ENCODE results near the gene SERHL2.
"Not testable (repeated sequence)": the region's sequence is repeated elsewhere in the genome, so short reads cannot be mapped to it uniquely, and the experiment has no call there.

SERHL2 gene

DNA sequence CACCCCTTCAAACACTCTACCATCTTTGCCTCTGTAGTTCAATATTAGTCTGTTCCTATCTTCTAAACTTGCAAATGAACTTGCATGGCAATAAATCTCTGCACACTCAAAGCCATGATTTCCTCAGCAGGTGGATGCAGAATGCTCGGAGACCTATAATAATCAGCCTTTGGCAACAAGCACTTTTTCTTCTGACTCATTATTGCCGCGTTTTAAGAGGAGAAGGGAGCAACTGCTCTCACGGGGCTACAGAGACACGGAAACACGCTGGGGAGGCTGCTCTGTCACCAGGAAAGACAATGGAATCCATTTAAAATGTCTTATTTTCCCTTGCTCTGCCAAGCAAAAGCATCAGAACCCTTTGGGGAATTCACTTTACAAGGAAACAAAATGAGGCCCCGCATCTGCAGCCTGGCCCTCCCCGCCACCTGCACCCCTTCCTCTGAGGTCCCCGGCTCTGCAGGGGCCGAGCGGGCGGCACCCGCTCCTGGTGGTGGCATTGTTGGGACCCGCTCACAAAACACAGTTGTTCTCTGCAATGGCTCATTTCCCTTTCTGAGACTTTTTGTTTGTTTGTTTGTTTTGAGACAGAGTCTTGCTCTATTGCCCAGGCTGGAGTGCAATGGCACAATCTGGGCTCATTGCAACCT is 18.5 kb upstream of the SERHL2 start:
- in situ Hi-C loops (cut with MboI; ENCODE audit: low sequenced_read_pairs), result not testable (repeated sequence)

DNA sequence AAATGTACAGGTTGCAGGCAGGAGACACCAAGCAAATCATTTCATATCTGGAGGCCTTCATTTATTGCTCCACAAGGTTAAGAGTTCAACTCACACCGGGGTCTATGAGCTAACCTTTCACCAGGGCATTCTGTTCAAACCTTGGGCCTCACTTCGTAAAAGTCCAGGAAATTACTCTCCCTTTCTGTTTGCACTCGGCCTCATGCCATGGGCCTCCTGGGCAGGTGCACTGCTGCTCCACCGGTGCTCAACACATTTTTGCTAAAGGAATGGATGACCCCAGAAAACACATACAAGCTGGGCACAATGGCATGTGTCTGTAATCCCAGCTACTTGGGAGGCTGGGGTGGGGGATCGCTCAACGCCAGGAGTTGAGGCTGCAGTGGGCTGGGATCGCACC is 17.6 kb upstream of the SERHL2 start:
- in situ Hi-C loops (cut with MboI; ENCODE audit: low sequenced_read_pairs), result no loop called here

DNA sequence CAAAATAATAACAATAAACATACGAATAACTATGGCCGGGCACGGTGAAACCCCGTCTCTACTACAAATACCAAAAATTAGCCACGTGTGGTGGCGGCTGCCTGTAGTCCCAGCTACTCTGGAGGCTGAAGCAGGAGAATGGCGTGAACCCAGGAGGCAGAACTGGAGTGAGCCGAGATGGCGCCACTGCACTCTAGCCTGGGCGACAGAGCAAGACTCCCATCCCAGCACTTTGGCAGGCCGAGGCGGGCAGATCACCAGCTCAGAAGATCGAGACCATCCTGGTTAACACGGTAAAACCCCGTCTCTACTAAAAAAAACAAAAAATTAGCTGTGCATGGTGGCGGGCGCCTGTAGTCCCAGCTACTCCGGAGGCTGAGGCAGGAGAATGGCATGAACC is 17.1 kb upstream of the SERHL2 start:
- in situ Hi-C loops (cut with MboI; ENCODE audit: low sequenced_read_pairs), result not testable (repeated sequence)

DNA sequence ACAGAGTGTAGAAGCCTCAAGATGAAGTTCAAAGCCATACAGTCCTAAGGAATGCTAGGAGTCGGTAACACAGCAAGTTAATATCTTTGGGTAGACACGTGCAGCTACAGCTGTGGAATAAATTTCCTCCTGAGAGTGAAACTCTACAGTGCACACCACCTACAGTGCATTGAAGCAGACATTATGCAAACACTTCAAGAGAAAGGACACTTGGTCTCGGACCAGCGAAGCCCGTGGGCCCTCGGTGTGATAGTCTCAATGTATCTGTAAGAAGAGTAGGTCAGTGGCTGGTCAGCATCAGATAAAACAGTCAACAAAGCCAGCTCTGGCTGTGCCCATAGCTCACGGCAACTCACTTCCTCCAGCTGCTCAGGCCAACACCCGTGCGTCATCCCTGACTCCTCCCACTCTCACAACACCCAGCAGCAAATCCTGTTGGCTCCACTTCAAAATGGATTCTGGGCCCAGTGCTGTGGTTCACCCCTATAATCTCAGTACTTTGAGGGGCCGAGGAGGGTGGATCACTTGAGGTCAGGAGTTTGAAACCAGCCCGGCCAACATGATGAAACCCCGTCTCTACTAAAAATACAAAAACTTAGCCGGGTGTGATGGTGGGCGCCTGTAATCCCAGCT is 16.4 kb upstream of the SERHL2 start:
- in situ Hi-C loops (cut with MboI; ENCODE audit: low sequenced_read_pairs), result not testable (repeated sequence)

DNA sequence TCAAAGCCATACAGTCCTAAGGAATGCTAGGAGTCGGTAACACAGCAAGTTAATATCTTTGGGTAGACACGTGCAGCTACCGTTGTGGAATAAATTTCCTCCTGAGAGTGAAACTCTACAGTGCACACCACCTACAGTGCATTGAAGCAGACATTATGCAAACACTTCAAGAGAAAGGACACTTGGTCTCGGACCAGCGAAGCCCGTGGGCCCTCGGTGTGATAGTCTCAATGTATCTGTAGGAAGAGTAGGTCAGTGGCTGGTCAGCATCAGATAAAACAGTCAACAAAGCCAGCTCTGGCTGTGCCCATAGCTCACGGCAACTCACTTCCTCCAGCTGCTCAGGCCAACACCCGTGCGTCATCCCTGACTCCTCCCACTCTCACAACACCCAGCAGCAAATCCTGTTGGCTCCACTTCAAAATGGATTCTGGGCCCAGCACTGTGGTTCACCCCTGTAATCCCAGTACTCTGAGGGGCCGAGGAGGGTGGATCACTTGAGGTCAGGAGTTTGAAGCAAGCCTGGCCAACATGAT is 14.5 kb upstream of the SERHL2 start:
- in situ Hi-C loops (cut with MboI; ENCODE audit: low sequenced_read_pairs), result not testable (repeated sequence)

DNA sequence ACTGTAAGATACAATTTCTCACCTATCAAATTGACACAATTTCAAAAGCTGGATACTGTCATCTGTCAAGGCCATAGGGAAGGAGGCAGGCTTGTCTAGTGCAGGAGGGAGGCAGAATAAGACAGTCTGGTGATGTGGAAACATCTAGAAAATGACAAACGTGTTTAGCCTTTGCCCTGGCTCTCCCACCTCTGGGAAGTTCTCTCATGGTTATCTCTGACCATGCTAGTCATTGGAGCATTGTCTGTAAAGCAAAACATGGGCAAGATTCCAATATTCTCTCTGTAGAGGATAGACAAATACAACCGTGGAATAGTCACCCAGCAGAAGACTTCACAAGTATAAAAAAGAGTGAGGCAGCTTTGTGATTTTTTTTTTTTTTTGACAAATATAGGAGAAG is 9.1 kb upstream of the SERHL2 start:
- in situ Hi-C loops (cut with MboI; ENCODE audit: low sequenced_read_pairs), result no loop called here

DNA sequence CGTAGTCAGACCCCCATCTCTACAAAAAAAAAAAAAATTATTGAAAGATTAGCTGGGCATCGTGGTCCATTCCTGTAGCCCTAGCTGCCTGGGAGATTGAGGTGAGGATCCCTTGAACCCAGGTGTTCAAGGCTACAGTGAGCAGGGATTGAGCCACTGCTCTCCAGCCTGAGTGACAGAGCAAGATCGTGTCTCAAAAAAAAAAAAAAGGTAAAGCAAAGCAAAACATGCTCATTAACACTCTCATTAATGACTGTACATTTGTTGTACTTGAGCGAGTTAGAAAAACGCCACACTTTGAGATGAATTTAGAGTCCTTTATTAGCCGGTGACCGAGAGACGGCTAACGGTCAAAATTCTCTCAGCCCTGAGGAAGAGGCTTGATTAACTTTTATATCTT is 6.2 kb upstream of the SERHL2 start:
- in situ Hi-C loops (cut with MboI; ENCODE audit: low sequenced_read_pairs), result no loop called here

DNA sequence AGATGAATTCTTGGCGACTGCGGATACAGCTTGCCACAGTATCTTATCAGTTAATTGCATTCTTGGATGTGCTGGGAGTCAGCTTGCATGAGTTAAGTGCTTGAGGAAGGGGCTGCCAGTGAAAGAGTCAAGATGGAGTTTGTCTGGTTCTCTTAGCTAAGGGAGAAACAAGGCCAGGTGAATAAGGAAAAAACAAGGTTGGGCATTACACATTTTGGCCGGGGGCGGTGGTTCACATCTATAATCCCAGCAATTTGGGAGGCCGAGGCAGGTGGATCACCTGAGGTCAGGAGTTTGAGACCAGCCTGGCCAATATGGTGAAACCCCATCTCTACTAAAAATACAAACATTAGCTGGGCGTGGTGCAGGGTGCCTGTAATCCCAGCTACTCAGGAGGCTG is 5.6 kb upstream of the SERHL2 start:
- in situ Hi-C loops (cut with MboI; ENCODE audit: low sequenced_read_pairs), result not testable (repeated sequence)

DNA sequence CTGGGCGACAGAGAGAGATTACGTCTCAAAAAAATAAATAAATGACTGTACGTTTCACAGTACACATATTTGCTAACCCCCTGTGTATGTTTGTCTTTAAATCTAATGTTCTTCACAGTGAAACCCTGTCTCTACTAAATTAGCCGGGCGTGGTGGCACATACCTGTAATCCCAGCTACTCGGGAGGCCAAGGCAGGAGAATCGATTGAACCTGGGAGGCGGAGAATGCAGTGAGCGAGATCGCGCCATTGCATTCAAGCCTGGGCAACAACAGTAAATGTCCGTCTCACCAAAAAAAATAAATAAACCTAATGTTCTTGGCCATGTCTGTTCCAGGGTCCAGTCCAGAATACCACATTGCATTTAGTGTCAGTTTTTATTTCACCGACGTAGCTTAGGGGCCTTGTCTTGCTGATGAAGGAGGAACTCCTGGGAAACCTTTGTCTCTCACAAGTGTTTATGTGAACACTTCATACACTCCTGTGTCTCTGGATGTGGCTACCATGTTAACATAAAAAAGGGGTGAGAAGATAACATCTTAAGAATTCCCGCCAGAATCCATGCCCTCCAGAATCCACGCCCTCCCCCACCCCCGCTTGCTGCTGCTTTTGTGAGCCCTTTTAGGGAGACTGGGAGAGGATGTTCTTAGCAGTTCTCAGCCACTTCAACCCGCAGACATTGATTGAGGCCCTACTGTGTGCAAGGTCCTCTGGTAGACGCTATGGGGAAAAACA is 5.0 kb upstream of the SERHL2 start:
- in situ Hi-C loops (cut with MboI; ENCODE audit: low sequenced_read_pairs), result no loop called here

DNA sequence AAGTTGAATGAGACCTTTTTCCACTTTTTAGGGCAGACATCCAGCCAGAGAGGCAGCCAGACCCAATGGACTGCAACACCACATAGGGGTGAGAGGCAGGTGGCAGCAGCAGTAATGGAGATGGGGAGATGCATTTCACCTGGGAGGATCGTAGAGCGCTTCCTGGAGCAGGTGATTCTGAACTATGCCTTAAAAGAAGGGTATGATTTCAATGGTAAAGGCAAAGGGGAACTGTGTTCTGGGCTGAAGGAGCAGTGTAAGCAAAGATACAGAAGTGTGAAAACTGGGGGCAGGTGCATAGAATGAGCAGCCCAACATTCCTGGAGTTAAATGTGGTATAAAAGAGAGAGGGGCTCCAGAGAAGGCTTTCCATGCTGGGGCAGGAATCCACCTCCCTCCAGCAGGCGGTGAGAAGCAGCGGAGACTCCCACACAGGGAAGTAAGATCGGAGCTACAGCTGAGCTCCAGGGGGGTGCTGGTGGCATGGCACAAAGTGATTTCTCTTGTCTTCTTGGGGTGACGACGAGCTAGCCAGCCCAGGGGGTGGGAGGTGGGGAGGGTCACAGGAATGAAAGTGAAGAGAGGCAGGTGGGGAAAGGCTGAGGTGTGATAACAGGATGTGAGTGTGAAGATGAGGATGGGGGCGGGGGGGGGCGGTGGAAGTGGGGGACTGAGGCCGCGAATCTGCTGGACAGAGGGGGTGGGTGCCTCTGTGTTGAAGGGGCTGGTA is 4.3 kb upstream of the SERHL2 start:
- in situ Hi-C loops (cut with MboI; ENCODE audit: low sequenced_read_pairs), result no loop called here

DNA sequence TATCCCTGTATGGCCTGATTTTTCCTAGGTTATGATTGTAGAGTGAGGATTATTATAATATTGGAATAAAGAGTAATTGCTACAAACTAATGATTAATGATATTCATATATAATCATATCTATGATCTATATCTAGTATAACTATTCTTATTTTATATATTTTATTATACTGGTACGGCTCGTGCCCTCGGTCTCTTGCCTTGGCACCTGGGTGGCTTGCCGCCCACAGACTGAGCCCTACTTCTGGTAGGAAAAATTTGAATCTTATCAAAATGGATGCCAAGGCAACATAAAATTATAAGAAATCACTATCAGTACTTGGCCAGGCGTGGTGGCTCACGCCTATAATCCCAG is 1.5 kb upstream of the SERHL2 start:
- in situ Hi-C loops (cut with MboI; ENCODE audit: low sequenced_read_pairs), result not testable (repeated sequence)

DNA sequence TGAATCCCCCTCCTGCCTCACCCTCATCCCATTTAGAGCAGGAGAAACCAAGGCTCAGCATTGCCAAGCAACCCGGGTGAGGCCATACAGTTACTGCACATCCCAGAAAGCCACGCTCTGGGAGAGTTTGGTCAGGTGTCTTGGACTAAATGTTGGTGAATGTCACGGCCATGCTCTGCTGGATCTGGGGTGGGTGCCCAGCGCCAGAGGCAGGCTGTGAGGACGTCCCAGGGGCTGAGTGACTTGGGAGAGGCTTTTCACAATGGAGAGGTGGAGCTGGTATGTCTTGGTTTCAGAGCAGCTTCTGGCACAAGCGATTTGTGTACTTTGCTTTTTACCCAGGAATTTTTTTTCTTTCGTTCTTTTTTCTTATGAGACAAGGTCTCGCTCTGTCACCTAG is 6.6 kb downstream of the SERHL2 start:
- in situ Hi-C loops (cut with MboI; ENCODE audit: low sequenced_read_pairs), result no loop called here

DNA sequence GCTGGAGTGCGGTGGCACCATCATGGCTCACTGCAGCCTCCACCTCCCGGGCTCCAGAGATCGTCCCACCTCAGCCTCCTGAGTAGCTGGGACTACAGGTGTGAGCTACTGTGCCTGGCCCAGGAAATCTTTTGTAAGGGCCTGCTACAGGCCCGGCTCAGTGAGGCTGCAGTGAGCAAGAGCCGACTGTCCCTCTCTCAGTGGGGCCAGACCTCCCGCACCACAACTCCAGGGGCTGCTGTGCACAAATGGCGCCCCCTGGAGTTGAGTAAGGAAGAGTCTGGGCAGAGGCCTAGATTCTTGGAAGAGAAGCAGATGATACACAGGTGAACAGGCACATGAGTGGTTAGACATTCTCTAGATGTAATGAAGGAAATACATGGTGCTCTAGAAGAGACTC is 7.0 kb downstream of the SERHL2 start:
- in situ Hi-C loops (cut with MboI; ENCODE audit: low sequenced_read_pairs), result no loop called here

DNA sequence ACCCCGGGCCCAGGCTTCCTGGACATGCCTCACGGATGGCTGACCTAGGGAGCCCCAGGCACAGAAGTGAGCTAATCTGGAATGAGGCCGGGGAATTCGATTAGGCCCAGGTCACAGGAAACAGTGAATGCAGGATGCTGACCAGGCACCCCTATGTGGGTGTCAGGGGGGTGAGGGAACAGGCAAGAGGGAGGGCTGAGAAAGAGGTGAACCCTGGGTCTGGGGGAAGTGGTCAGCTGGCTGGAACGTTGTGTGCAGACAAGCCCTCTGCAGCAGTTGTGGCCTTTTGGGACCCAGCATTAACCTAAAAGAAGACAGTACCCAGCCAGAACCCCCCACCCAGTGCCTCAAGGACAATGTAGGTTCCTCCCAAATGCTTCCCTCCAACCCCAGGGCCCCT is 8.1 kb downstream of the SERHL2 start:
- in situ Hi-C loops (cut with MboI; ENCODE audit: low sequenced_read_pairs), result no loop called here

DNA sequence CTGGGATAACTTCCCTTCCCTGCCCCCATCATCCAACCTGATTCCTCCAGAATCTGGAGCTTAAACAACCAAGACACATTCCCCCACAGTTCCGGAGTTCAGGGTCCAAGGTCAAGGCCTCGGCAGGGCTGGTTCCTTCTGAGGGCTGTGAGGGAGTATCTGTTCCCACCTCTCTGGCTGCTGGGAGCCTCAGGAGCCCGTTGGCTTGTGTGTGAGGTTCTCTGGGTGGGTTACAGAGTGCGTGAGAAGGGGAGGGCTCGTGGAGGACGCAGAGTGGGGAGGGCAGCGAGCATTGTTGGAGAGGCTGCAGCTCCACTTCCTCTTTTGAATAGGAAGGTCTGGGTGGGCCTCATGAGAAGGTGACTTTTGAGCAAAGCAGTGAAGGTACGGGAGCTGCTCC is 8.5 kb downstream of the SERHL2 start:
- in situ Hi-C loops (cut with MboI; ENCODE audit: low sequenced_read_pairs), result no loop called here

DNA sequence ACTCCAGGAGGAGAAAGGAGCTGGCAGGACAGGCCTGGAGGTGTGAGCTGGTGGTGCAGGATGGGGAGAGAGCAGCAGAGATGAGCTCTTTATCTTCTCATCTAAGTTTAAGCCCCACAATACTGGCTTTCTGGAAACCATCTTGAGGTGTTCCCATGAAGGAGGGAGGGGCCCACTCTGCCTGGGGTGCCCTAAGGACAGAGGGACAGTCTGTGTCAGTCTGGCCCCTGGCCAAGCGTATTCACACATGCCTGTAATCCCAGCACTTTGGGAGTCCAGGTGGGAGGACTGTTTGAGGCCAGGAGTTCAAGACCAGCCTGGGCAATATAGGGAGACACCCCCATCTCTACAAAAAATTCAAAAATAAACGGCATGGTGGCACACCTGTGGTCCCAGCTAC is 8.9 kb downstream of the SERHL2 start:
- in situ Hi-C loops (cut with MboI; ENCODE audit: low sequenced_read_pairs), result no loop called here

DNA sequence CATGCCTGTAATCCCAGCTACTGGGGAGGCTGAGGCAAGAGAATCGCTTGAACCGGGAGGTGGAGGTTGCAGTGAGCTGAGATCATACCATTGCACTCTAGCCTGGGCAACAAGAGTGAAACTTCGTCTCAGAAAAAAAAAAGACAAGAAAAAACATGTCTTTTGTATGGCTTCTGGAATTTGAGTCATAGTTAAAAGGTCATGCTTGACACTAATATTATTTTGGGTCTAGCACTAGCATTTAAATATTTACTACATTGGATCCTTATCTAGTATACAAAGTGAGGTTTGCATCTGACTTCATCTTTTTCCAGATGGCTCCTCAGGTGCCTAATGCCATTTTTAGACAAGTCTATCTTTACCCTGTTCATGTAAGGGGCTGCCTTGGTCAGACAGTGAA is 10.2 kb downstream of the SERHL2 start:
- in situ Hi-C loops (cut with MboI; ENCODE audit: low sequenced_read_pairs), result not testable (repeated sequence)

DNA sequence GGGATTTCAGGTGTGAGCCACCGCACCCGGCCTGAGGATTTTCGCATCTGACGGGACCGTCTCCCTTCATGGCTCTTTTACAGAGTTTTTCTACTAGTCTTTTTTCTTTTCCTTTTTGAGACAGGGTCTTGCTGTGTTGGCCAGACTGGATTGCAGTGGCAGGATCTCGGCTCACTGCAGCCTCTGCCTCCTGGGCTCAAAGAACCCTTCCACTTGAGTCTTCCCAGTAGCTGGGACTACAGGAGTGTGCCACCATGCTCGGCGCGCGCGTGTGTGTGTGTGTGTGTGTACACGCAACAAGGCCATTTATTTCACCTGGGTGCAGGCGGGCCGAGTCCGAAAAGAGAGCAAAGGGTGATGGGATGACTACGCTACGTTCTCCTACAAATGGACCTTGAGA is 10.9 kb downstream of the SERHL2 start:
- in situ Hi-C loops (cut with MboI; ENCODE audit: low sequenced_read_pairs), result no loop called here

DNA sequence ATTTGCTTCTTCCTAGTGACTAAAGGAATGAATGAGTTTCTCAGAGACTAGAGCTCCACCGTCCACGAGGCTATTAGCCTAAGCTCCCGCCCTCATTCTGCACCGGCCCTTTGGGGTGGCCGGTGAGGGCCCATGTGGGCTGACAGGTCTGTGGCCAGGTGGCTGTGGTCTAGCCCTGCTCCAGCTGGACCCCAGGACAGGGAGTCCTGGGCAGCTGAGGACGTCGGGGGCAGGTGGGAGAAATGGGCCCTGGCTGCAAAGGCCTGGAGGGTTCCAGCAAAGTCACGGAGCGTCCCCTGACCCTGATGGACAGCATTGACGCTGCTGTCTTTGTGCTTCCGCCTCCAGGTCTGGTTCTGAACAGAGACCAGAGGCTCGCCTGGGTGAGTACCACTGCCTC is 12.2 kb downstream of the SERHL2 start:
- in situ Hi-C loops (cut with MboI; ENCODE audit: low sequenced_read_pairs), result no loop called here

DNA sequence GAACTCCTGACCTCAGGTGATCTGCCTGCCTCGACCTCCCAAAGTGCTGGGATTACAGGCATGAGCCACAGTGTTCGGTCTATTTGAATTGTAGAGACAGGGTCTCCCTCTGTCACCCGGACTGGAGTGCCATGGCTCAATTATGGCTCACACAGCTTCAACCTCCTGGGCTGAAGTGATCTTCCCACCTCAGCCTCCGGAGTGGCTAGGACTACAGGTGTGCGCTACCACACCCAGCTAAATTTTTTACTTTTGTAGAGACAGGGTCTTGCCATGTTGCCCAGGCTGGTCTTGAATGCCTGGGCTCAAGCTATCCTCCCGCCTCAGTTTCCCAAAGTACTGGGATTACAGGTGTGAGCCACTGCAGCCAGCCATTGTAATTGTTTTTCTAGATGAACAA is 14.2 kb downstream of the SERHL2 start:
- in situ Hi-C loops (cut with MboI; ENCODE audit: low sequenced_read_pairs), result not testable (repeated sequence)

DNA sequence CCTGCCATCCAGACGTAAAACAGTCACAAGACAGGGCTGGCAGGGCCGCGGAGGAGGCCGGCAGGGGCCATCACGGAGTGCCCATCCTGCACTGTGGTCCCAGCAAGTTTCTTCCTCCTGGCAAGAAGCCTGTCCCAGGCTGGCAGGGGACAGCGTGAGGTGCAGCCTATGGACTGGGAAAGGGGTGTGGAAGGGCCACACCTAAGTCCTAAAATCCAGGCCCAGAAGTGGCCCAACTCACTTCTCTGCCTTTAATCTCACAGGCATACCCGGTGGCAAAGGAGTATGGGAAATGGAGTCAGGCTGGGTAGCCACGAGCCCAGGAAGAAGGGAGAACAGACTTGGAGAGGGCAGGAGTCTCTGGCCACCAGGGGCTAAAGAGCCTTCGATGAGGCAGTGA is 16.8 kb downstream of the SERHL2 start:
- in situ Hi-C loops (cut with MboI; ENCODE audit: low sequenced_read_pairs), result not testable (repeated sequence)

DNA sequence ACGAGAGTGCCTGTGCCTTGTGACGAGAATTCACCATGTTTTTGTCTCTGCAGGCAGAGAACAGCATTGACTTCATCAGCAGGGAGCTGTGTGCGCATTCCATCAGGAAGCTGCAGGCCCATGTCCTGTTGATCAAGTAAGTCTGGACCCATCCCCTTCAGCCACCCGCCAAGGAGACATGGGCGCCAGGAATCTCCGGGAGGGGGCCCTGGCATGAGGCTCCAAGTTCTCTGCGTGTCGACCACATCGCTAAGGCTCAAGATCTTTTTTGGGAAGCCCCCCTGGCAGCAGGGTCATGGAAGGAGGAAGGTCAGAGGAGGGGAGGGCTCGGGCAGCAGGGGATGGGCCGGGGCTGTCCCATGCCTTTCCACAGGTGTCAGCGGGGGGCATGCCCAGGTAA is 17.3 kb downstream of the SERHL2 start:
- in situ Hi-C loops (cut with MboI; ENCODE audit: low sequenced_read_pairs), result not testable (repeated sequence)
